HG03460 (cell line): ENCODE results near the gene SMIM35.
"Not testable (repeated sequence)": the region's sequence is repeated elsewhere in the genome, so short reads cannot be mapped to it uniquely, and the experiment has no call there.

Experiments
- ATAC-seq: cut with Tn5 transposase; IDR thresholded peaks from one replicate; pipeline ENCODE4 v1.9.1; 2021; ENCODE audit not compliant: unreplicated experiment

SMIM35 gene

GRCh38 chr11:118082880-118083552 is 3.7 kb downstream of the SMIM35 start:
- no peak for ATAC-seq

- no peak for ATAC-seq
These were observed 5.4 kb downstream of the SMIM35 start for GRCh38 chr11:118081241-118081958.

- no peak for ATAC-seq
These were observed 6.5 kb downstream of the SMIM35 start for GRCh38 chr11:118080296-118080695.

GRCh38 chr11:118079491-118079890 is 7.3 kb downstream of the SMIM35 start:
- ATAC-seq = no peak

- no peak for ATAC-seq
These were observed 7.8 kb downstream of the SMIM35 start for GRCh38 chr11:118078911-118079411.

- ATAC-seq = no peak
These were observed 9.9 kb downstream of the SMIM35 start, which contains the start of gene TMPRSS4 for GRCh38 chr11:118076754-118077281. TSS of gene TMPRSS4 (plus strand) at chr11:118077078. CDS start at chr11:118077303, 225 bp downstream.

- ATAC-seq = no peak
These were observed 12.0 kb downstream of the SMIM35 start for GRCh38 chr11:118074785-118075184.

- ATAC-seq = no peak
These were observed 12.6 kb downstream of the SMIM35 start for GRCh38 chr11:118074091-118074685.

- no peak for ATAC-seq
These were observed 13.2 kb downstream of the SMIM35 start for GRCh38 chr11:118073554-118073953.

- ATAC-seq = no peak
These were observed 15.2 kb downstream of the SMIM35 start for GRCh38 chr11:118071416-118072030.

- ATAC-seq = no peak
These were observed 17.7 kb downstream of the SMIM35 start for GRCh38 chr11:118068945-118069612.

- no peak for ATAC-seq
These were observed 18.4 kb downstream of the SMIM35 start for GRCh38 chr11:118068206-118068944.

GRCh38 chr11:118067006-118067405 is 19.8 kb downstream of the SMIM35 start:
- ATAC-seq = no peak

- no peak for ATAC-seq
These were observed 21.4 kb downstream of the SMIM35 start for GRCh38 chr11:118065384-118065783.

- ATAC-seq = no peak
These were observed 21.8 kb downstream of the SMIM35 start for GRCh38 chr11:118064956-118065355.

- not testable (repeated sequence) for ATAC-seq
These were observed 24.1 kb downstream of the SMIM35 start for GRCh38 chr11:118062631-118063030.

- ATAC-seq = not testable (repeated sequence)
These were observed 24.6 kb downstream of the SMIM35 start for GRCh38 chr11:118062181-118062580.

GRCh38 chr11:118061586-118062125 is 25.1 kb downstream of the SMIM35 start:
- no peak for ATAC-seq

GRCh38 chr11:118060869-118061268 is 25.9 kb downstream of the SMIM35 start:
- no peak for ATAC-seq
